SK-N-MC (cell line): ENCODE data around the gene B9D1.

Source experiments
- EZH2 ChIP-seq: fragments of 200-600 bp; sonication (generic); IDR thresholded peaks from one replicate; pipeline ENCODE4 v1.6.1; 2017; ENCODE audit warnings: antibody characterized with exemption
- POLR2AphosphoS5 ChIP-seq: IDR thresholded peaks from 2 replicates; pipeline ENCODE4 v1.6.1; 2012; ENCODE audit warnings: mild to moderate bottlenecking, low read depth, low read length, borderline replicate concordance

- TF ChIP-seq EZH2 (no peak), POLR2AphosphoS5 (no peak)
Measured at GRCh38 chr17:19305256-19305655, 57.3 kb downstream of the B9D1 start.
